Lower leg skin (tissue), 4 donors: ENCODE results near the gene KLHL6. TPM values are rescaled to one million over a fixed set of nuclear protein-coding genes. Genes with fewer than 3 reads are reported as not detected.

Source experiments
- DNase-seq, 2 donors: peaks; one replicate each; pipeline ENCODE4 v3.0.0-alpha.2; 2019; ENCODE audit warnings: low spot score in 2 of 2
- H3K4me3 ChIP-seq: fragments of 200-600 bp; sonication (generic); 2 replicates; pipeline ENCODE4 v1.5.1; 2017; ENCODE audit warnings: mild to moderate bottlenecking, low read depth; ENCODE audit not compliant: poor library complexity, severe bottlenecking
- POLR2A ChIP-seq, 2 donors: fragments of 450-650 bp; IDR thresholded peaks; one replicate each; pipeline ENCODE4 v1.6.1; 2016 to 2017; ENCODE audit warnings: antibody characterized with exemption in 2 of 2, mild to moderate bottlenecking in 1 of 2, moderate library complexity in 1 of 2
- WGBS, 2 donors: methylation state at CpG; one replicate each; pipeline ENCODE4 v1.1.5; 2018; 5-methylcytosine and 5-hydroxymethylcytosine counted together
- intact Hi-C: fragments of 100-400 bp; cut with DNase I; formaldehyde crosslinking; loops from one replicate; pipeline ENCODE4 v1.15.0; 2023; ENCODE audit warnings: low total_unique reads
- total RNA-seq, 4 donors: library from RNA; depleted of rRNA; stranded (reverse); fragments of >200 nt; gene quantifications; one replicate each; pipeline ENCODE4 v1.1.0, GENCODE V29; 2016
- TF ChIP-seq, protein P1 (sequence below), 3 donors: fragments of 450-650 bp; IDR thresholded peaks; one replicate each; pipeline ENCODE4 v1.5.1; 2016; ENCODE audit warnings: antibody characterized with exemption in 3 of 3, mild to moderate bottlenecking in 3 of 3, moderate library complexity in 2 of 3

KLHL6 gene
- total RNA-seq, 4 donors from 2014 or later: 0.10 to 0.58 (median 0.23) TPM

DNA sequence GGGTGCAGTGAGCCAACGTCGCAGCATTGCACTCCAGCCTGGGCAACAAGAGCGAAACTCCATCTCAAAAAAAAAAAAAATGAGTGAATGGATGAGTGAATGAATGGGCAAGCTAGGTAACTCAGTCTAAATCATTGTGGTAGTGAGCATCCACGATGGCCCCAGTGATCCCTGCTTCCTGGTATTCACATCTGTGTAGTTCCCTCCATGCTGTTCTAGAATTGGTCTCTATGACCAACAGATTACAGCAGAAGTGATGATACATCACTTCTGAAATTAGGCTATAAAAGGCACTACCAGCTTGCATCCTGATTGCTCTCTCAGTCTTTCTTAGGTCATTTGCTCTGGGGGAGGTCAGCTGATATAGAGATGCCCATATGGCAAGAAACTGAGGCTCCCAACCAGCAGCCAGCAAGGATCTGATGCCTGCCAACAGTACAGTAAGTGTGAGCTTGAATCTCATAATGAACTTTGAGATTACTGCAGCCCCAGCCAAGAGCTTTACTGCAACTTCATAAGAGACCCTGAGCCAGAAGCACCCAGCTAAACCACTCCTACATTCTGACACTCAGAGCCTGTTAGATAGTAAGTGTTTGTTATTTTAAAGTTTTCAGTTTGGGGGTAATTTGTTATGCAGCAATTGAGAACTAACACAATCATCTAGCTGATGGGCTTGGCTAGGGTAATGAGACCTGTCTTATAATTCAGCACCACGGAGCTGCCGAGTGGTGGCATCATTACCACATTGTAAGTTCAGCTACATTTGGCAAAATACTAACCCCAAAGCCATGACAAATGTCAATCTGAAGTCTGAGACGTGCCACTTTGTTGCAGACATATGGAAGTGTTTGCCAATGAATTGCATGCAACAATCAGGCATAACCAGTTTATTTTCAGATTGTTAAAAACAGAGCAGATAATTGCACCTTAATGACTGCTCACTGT, 53.0 kb downstream of the KLHL6 start:
- no peak overlapping the region for H3K4me3 ChIP-seq
- 66 to 67% methylated on average over 7 of the region's 7 CpGs for WGBS, 2 donors
- TF ChIP-seq POLR2A (IDR thresholded peaks at IDR 0.05): no peak
- TF ChIP-seq, protein P1, sequence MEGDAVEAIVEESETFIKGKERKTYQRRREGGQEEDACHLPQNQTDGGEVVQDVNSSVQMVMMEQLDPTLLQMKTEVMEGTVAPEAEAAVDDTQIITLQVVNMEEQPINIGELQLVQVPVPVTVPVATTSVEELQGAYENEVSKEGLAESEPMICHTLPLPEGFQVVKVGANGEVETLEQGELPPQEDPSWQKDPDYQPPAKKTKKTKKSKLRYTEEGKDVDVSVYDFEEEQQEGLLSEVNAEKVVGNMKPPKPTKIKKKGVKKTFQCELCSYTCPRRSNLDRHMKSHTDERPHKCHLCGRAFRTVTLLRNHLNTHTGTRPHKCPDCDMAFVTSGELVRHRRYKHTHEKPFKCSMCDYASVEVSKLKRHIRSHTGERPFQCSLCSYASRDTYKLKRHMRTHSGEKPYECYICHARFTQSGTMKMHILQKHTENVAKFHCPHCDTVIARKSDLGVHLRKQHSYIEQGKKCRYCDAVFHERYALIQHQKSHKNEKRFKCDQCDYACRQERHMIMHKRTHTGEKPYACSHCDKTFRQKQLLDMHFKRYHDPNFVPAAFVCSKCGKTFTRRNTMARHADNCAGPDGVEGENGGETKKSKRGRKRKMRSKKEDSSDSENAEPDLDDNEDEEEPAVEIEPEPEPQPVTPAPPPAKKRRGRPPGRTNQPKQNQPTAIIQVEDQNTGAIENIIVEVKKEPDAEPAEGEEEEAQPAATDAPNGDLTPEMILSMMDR (IDR thresholded peaks at IDR 0.05): no peak
- intact Hi-C loops: no loop called here
- DNase-seq: peak in 1 of 2 donors; percentile 23

DNA sequence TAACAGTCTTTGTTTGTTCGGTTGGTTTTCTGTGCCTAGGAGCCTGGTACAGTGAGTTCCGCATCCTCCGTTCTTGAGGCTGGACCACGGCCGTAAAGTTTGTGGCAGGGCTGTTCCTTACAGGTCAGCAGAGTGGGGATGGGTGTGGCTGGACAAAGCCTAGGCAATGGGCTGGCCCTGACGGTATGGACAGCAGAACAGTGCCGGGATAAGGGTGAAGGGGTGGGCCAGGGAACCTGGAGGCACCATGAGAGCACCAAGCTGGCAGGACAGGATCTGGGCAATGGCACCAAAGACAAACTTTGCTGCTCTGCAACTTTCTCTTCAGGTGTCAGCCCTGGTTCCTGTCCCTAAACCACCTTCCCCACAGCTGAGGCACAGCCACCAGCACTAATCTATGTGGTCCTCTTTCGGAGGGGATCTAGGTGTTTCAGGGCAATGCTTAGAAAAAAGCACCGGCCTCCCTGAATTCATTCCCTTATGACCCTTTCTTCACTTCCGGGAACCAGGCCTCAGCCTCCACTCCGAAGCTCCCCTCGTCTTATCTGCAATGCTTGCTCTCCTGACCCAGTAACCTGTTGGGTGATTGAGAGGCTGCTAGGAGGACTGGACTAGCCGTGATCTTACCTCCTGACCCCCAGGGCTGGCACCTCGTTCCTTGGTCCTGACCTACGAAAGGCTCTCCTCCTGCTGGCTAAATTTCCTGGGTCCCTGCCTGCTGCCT, 54.4 kb downstream of the KLHL6 start:
- H3K4me3 ChIP-seq: no peak overlapping the region
- 91 to 95% methylated on average over 15 of the region's 15 CpGs for WGBS, 2 donors
- intact Hi-C loops: no loop called here
- peak in 1 of 2 donors; percentile 75 for DNase-seq
- TF ChIP-seq, protein P1 (IDR thresholded peaks at IDR 0.05): no peak
- no peak for TF ChIP-seq POLR2A (IDR thresholded peaks at IDR 0.05)

DNA sequence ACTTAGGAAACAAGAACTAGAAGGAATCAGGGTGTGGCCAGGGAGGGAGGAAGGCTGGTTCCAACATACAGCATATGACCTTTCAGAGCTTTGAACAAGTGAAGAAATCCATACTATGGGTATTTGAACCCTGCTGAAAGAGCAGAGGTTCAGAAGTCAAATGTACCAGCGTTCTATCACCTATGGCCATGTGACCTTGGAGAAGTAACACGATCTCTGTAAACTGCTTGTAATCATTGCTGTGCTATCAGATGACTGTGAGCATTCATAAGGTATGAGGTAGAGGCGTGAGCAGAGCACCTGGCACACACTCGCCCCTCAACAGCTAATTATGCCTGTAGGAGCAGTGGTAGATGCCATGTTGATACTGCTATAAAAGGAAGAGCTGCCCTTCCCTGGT, 55.2 kb downstream of the KLHL6 start:
- peak in 1 of 2 donors; percentile 29 for DNase-seq
- H3K4me3 ChIP-seq: no peak overlapping the region
- 73 to 79% methylated on average over 4 of the region's 4 CpGs for WGBS, 2 donors
- intact Hi-C loops: no loop called here
- TF ChIP-seq POLR2A (IDR thresholded peaks at IDR 0.05): no peak
- TF ChIP-seq, protein P1 (IDR thresholded peaks at IDR 0.05): no peak

DNA sequence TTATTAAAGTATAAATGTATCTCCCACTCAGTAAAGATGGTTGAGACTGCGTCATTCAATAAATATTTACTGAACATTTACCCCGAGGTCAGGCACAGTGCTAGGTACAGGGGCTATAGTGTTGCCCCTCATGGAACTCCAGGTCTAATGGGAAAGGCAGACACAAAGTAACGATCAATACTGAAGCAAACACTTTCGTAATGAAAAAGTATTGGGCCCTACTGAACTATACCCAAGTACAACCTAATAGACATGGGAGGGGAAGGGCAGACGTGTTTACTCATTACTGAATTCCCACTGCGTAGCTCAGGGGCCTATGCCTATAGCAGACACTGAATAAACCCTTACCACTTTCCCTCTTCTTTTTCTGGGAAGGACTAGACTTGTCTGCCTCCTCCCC, 56.9 kb downstream of the KLHL6 start:
- intact Hi-C loops: no loop called here
- H3K4me3 ChIP-seq: no peak overlapping the region
- TF ChIP-seq POLR2A (IDR thresholded peaks at IDR 0.05): no peak
- TF ChIP-seq, protein P1 (IDR thresholded peaks at IDR 0.05): no peak
- 87 to 92% methylated on average over 6 of the region's 6 CpGs for WGBS, 2 donors
- DNase-seq: no peak

DNA sequence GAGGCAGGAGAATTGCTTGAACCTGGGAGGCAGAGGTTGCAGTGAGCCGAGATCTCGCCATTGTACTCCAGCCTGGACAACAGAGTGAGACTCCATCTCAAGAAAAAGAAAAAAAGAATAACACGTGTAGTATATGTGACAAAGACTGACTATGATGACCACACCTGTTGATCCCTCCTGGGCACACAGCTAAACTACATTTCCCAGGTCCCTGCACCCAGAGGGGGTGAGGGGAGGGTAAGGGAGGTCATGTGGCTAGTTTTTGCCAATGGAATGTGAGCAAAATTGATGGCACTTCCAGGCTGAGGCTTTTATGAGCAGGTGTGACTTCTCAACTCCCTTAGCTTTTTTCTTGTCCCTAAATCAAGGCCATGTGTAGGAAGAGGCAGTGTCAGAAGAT, 58.2 kb downstream of the KLHL6 start:
- WGBS, 2 donors: 92 to 98% methylated on average over 3 of the region's 3 CpGs
- intact Hi-C loops: no loop called here
- DNase-seq: no peak
- H3K4me3 ChIP-seq: no peak overlapping the region
- no peak for TF ChIP-seq POLR2A (IDR thresholded peaks at IDR 0.05)
- TF ChIP-seq, protein P1 (IDR thresholded peaks at IDR 0.05): no peak
